ENCODE measurements around the gene SATB2.

Gene SATB2

DNA sequence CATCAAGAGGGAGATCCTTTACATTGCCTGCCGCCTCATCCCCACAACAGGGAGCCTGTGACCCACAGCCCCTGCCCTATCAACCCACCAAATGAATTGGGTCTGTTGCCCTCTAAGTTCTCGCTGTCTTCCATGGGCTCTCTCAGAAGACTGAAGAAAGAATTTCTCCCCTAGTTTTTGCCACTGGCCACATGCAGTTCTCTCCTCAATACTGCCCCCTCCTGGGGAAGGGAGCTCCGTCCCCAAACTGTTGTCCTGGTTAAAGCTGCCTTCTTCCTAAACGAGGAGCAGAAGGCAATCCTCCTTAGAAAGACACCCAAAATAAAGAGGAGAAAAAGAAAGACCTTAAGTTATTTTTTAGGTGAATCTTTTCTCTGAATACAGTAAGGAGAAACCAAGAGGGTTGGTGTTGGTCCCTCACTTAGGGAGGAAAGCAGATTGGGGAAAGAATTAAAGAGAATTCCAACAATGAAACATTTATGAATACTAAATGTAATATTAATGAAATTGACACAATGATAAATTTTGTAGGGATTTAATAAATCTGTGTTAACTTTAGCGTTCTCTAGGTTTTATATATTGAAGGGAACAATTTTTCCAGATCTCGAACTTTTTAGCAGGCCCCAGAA is 31.1 kb upstream of the SATB2 start:
- Histone ChIP-seq H3K27ac (ENCODE audit: extremely low read depth, low read depth, low read length) (no peak overlapping the region), H3K9me3 (ENCODE audit: control insufficient read depth, insufficient read depth, low read depth, low read length) (no peaks in the 10 kb centered on the region), H3K4me3 (ENCODE audit: low read depth, low read length) (no peak overlapping the region), H3K4me1 (ENCODE audit: control insufficient read depth, insufficient read depth, low read length) (no peaks in the 10 kb centered on the region), H3K36me3 (ENCODE audit: control insufficient read depth in 2 of 2, insufficient read depth in 1 of 2, low read length in 2 of 2) (no peaks in the 10 kb centered on the region)
- ChIA-PET CTCF (interaction anchor here (0.5 to 3.6 kb wide), 43 partner anchors 8 to 1176 kb away, joined by 3 to 30 read pairs (median 4); no protein-coding TSS in a partner anchor), POLR2A (no interaction called here)
- TF ChIP-seq, protein P1, sequence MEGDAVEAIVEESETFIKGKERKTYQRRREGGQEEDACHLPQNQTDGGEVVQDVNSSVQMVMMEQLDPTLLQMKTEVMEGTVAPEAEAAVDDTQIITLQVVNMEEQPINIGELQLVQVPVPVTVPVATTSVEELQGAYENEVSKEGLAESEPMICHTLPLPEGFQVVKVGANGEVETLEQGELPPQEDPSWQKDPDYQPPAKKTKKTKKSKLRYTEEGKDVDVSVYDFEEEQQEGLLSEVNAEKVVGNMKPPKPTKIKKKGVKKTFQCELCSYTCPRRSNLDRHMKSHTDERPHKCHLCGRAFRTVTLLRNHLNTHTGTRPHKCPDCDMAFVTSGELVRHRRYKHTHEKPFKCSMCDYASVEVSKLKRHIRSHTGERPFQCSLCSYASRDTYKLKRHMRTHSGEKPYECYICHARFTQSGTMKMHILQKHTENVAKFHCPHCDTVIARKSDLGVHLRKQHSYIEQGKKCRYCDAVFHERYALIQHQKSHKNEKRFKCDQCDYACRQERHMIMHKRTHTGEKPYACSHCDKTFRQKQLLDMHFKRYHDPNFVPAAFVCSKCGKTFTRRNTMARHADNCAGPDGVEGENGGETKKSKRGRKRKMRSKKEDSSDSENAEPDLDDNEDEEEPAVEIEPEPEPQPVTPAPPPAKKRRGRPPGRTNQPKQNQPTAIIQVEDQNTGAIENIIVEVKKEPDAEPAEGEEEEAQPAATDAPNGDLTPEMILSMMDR (tag by site-specific recombination; IDR thresholded peaks at IDR 0.05), result peak; percentile 28; the same call in 1 of the 2 replicates
- TF ChIP-seq ZSCAN30 (tag by site-specific recombination; IDR thresholded peaks at IDR 0.05) (no peak), ZNF654 (tag by site-specific recombination; IDR thresholded peaks at IDR 0.05; ENCODE audit: low read depth) (peak; percentile 59)

DNA sequence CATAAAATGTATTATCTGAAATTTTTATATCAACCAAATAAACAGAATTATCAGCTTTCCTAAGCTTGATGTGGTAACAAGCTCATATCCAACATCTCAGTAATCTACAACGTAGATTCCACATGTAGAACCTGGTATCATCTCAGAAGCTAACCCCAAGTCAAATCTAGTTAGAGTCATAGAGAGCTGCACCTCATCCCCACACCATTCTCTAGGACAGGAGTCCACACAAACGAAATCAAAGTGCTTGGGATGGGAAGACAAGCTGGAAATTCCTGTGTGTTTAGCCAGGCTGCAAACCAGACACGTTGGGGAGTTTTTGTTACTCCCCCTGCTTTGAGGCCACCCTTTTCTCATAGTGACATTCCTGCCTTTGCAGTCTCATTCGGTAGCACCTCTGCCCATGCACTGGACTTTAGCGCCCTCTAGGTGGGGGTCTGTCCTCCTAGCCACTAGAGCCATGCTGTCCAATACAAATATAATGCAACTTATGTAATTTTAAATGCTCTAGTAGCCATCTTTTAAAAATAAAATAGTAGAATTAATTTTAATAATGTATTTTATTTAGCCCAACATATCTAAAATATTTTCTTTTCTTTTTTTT is 28.1 kb upstream of the SATB2 start:
- ChIA-PET CTCF (interaction anchor here (0.6 to 2.5 kb wide), 37 partner anchors 8 to 1175 kb away, joined by 3 to 23 read pairs (median 3); no protein-coding TSS in a partner anchor), POLR2A (no interaction called here)
- no peaks in the 10 kb centered on the region for H3K4me1 ChIP-seq (ENCODE audit: control insufficient read depth, insufficient read depth, low read length)
- TF ChIP-seq ZNF654 (tag by site-specific recombination; IDR thresholded peaks at IDR 0.05; ENCODE audit: low read depth), result peak; percentile 47
- TF ChIP-seq SCRT2 (tag by site-specific recombination; IDR thresholded peaks at IDR 0.05), result no peak
- no peak for TF ChIP-seq ZBTB8A (tag by site-specific recombination; IDR thresholded peaks at IDR 0.05)
- no peak for TF ChIP-seq ZBTB17 (tag by site-specific recombination; IDR thresholded peaks at IDR 0.05)
- peak; percentile 30; the same call in 1 of the 2 replicates for TF ChIP-seq SP7 (tag by site-specific recombination; IDR thresholded peaks at IDR 0.05)
- TF ChIP-seq, protein P2, sequence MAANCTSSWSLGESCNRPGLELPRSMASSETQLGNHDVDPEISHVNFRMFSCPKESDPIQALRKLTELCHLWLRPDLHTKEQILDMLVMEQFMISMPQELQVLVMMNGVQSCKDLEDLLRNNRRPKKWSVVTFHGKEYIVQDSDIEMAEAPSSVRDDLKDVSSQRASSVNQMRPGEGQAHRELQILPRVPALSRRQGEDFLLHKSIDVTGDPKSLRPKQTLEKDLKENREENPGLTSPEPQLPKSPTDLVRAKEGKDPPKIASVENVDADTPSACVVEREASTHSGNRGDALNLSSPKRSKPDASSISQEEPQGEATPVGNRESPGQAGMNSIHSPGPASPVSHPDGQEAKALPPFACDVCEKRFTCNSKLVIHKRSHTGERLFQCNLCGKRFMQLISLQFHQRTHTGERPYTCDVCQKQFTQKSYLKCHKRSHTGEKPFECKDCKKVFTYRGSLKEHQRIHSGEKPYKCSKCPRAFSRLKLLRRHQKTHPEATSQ (tag by site-specific recombination; IDR thresholded peaks at IDR 0.05), result no peak
- TF ChIP-seq PRDM1 (tag by site-specific recombination; IDR thresholded peaks at IDR 0.05), result no peak
- TF ChIP-seq SP2 (tag by site-specific recombination; IDR thresholded peaks at IDR 0.05), result no peak
- TF ChIP-seq ZNF514 (tag by site-specific recombination; IDR thresholded peaks at IDR 0.05), result no peak
- no peak for TF ChIP-seq HOXC10 (CRISPR knock-in tag; IDR thresholded peaks at IDR 0.05)
- TF ChIP-seq ZNF266 (tag by site-specific recombination; IDR thresholded peaks at IDR 0.05; ENCODE audit: low read depth), result no peak
- no peak for TF ChIP-seq ZSCAN16 (tag by site-specific recombination; IDR thresholded peaks at IDR 0.05)
- peak; percentile 51; the same call in 1 of the 2 replicates for TF ChIP-seq ZNF2 (tag by site-specific recombination; IDR thresholded peaks at IDR 0.05)
- no peak for TF ChIP-seq EGR2 (tag by site-specific recombination; IDR thresholded peaks at IDR 0.05; ENCODE audit: low read depth)
- TF ChIP-seq, protein P3, sequence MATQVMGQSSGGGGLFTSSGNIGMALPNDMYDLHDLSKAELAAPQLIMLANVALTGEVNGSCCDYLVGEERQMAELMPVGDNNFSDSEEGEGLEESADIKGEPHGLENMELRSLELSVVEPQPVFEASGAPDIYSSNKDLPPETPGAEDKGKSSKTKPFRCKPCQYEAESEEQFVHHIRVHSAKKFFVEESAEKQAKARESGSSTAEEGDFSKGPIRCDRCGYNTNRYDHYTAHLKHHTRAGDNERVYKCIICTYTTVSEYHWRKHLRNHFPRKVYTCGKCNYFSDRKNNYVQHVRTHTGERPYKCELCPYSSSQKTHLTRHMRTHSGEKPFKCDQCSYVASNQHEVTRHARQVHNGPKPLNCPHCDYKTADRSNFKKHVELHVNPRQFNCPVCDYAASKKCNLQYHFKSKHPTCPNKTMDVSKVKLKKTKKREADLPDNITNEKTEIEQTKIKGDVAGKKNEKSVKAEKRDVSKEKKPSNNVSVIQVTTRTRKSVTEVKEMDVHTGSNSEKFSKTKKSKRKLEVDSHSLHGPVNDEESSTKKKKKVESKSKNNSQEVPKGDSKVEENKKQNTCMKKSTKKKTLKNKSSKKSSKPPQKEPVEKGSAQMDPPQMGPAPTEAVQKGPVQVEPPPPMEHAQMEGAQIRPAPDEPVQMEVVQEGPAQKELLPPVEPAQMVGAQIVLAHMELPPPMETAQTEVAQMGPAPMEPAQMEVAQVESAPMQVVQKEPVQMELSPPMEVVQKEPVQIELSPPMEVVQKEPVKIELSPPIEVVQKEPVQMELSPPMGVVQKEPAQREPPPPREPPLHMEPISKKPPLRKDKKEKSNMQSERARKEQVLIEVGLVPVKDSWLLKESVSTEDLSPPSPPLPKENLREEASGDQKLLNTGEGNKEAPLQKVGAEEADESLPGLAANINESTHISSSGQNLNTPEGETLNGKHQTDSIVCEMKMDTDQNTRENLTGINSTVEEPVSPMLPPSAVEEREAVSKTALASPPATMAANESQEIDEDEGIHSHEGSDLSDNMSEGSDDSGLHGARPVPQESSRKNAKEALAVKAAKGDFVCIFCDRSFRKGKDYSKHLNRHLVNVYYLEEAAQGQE (tag by site-specific recombination; IDR thresholded peaks at IDR 0.05), result peak; percentile 57; the same call in 1 of the 2 replicates
- no peak for TF ChIP-seq SCRT1 (tag by site-specific recombination; IDR thresholded peaks at IDR 0.05; ENCODE audit: borderline replicate concordance)
- no peak for TF ChIP-seq ZNF24 (tag by site-specific recombination; IDR thresholded peaks at IDR 0.05)
- TF ChIP-seq, protein P1 (tag by site-specific recombination; IDR thresholded peaks at IDR 0.05), result peak; percentile 63
- no peak for TF ChIP-seq GFI1B (tag by site-specific recombination; IDR thresholded peaks at IDR 0.05)
- no peak for TF ChIP-seq ZNF404 (tag by site-specific recombination; IDR thresholded peaks at IDR 0.05)
- TF ChIP-seq ZNF707 (tag by site-specific recombination; IDR thresholded peaks at IDR 0.05), result no peak
- TF ChIP-seq ZNF670 (tag by site-specific recombination; IDR thresholded peaks at IDR 0.05; ENCODE audit: low read depth), result no peak
- TF ChIP-seq ZNF211 (tag by site-specific recombination; IDR thresholded peaks at IDR 0.05; ENCODE audit: low read depth), result no peak
- no peaks in the 10 kb centered on the region for H3K9me3 ChIP-seq (ENCODE audit: control insufficient read depth, insufficient read depth, low read depth, low read length)
- no peak overlapping the region for H3K4me3 ChIP-seq (ENCODE audit: low read depth, low read length)
- no peaks in the 10 kb centered on the region for H3K36me3 ChIP-seq (ENCODE audit: control insufficient read depth in 2 of 2, insufficient read depth in 1 of 2, low read length in 2 of 2)
- no peak overlapping the region for H3K27ac ChIP-seq (ENCODE audit: extremely low read depth, low read depth, low read length)

All from HEK293 (cell line).